GM19467 (cell line): ENCODE measurements around the gene DLL1.
"Not testable (repeated sequence)": the region's sequence is repeated elsewhere in the genome, so short reads cannot be mapped to it uniquely, and the experiment has no call there.

ENCODE experiments used
- ATAC-seq: cut with Tn5 transposase; IDR thresholded peaks from one replicate; pipeline ENCODE4 v1.9.1; 2021; ENCODE audit warnings: mild to moderate bottlenecking, moderate library complexity; ENCODE audit not compliant: unreplicated experiment

DLL1 gene

GRCh38 chr6:170269151-170269845, 21.6 kb downstream of the DLL1 start:
- no peak for ATAC-seq

DNA sequence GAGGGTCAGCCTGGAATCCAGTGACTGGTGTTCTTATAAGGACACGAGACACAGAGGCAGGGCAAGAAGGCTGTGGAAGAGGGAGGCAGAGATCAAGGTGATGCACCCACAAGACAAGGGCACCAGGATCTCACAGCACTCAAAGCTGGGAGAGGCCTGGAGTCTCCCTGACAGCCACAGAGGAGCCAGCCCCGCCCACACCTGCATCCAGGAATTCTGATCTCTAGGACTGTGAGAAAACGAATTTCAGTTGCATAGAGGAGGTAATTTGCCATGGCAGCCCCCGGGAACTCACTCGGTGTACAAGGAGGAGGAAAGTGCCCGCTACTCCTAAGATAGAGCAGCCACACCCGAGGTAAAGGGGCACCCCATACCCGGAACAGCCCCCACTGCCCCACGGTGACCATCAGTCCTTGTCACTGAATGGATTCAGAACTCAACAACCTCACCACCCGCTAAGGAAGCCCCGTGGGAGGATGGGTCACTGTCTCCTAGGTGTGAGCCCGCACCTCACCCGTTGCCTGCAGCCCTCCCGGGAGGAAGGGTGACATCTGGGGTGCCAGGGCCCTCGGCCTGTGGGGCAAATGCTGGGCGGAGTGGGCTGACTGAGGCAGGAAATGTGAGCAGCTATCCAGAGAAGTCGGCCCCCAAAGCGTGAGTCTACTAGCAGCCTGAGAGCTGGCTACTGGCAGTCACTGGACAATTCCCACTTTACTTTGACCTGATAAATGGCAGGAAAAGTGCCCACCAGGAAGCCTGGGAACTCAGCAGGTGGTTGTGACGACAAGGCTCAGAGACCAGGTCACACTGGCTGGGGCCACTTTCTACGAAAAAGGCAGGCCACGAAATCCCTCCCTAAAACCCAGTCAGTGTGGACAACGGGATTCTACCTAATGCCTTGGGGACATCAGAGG, 22.4 kb downstream of the DLL1 start:
- ATAC-seq, result no peak

DNA sequence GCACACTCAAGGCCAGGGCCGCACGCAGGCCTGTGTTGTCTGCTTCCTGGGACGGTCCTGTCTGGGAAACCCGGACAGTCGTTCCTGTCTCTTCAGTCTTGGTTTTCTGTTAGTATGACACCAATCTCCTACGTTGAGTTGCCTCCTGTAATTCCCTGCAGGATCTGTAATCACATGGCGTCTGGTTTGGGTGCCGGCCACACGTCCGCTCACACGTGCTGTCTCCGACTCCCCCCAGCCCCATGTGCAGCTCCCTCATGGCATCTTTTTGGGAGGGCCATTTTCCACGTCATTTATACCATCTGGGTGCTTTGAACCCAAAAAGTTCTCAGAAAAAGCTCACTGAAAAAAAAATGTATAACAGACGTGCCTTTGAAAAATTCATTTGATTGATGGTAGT, 23.2 kb downstream of the DLL1 start:
- ATAC-seq, result no peak

DNA sequence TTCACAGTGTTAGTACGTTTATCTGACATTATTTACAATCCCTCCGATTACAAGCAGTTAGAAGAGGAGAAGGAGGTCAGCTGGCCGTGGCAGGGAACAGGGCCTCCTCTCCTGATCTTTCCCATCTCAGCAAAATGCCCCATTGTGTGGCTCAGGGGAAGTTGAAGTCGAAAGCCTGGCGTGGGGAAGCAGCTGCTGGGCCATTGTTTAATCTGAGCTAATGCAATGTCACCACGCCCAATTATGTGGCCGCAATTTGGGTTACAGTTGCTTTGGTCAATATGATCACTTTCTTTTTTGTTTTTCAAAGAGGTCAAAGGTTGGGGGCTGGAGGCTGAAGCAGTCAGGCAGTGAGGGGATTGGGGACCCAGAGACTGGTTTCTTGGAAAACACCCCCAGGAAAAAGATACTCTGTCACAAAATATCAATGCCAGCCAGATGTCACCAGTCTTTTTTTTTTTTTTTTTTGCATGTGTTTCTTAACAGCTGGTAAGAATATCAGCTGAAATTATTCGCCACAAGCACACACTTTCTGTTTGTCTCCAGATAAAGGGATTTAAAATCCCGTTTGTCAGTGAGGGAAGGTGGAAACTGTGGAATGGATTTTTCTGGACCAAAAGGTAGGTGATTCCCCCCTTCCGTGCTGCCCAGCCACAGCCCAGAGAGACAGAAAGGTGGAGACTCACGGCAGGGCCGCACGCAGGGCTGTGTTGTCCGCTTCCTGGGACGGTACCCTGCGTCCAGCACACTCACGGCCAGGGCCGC, 24.6 kb downstream of the DLL1 start:
- no peak for ATAC-seq

DNA sequence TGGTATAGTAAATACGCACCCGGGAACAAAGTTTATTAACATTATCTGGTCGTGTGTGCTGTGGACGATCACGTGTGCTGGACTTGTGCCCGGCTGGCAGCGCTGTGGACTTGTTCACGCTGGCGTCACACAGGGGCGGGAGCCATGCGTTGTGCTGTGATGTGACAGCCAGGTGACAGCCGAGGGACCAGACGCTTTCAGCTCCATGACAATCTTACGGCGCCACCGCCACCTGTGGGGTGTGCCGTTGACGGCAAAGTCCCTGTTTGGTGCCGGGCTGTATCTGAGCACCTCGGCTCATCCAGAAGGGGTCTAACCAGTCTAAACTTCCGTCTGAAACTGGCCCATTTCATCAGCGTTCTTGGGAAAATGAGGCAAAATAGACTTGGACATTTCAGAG, 25.2 kb downstream of the DLL1 start:
- no peak for ATAC-seq

DNA sequence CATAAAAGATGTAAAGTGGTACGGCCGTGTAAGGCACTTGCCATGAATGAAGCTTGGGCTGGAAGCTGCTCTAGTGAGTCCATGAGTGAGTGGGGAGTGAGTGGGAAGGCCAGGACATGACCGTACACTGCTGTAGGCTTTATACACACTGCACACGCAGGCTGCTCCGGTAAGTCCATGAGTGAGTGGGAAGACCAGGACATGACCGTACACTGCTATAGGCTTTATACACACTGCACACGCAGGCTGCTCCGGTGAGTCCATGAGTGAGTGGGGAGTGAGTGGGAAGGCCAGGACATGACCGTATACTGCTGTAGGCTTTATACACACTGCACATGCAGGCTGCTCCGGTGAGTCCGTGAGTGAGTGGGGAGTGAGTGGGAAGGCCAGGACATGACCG, 26.2 kb downstream of the DLL1 start:
- not testable (repeated sequence) for ATAC-seq

DNA sequence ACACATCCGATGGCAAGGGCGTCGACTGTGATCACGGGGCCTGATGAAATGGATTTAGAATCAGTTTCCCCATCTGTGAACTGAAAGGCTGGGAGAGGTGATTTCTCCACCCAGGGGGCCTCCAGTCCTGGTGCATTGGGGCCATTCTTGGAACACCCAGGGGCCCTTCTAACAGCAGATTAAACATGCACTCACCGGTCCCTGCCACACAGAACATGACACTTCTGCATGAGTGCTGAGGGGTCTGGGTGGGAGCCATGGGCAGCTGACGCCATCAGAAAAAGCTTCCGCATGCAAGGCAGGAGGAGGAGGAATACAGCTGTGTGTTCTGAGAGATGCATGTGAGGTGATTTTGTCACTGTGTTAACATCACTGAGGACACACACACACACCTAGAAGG, 26.8 kb downstream of the DLL1 start:
- no peak for ATAC-seq

DNA sequence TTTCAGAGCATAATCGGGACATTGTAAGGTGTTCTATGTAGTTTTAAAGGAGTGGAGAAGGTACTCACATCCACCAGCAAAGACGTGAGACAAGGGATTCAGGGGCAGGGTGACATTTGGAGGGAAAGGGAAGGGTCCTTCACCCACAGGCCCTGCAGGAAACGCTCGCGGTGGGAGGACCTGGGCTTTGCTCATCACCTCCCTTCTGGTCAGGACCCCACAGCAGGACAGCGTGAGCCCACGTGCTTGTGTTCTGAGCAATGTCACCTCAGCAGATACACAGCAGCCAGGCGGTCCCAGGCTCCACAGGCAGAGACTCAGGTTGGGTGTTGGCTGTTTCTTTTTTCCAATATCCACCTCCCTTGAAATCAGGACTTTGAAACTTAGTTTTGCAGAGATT, 27.5 kb downstream of the DLL1 start:
- no peak for ATAC-seq

GRCh38 chr6:170262489-170263088, 28.3 kb downstream of the DLL1 start:
- no peak for ATAC-seq

- no peak for ATAC-seq
These were observed 29.0 kb downstream of the DLL1 start for GRCh38 chr6:170261643-170262488.

GRCh38 chr6:170260686-170261085, 30.2 kb downstream of the DLL1 start:
- no peak for ATAC-seq

GRCh38 chr6:170259278-170259677, 31.6 kb downstream of the DLL1 start:
- ATAC-seq, result no peak

- ATAC-seq, result no peak
These were observed 32.5 kb downstream of the DLL1 start for GRCh38 chr6:170258407-170258806.

GRCh38 chr6:170257376-170257775, 33.5 kb downstream of the DLL1 start:
- no peak for ATAC-seq

DNA sequence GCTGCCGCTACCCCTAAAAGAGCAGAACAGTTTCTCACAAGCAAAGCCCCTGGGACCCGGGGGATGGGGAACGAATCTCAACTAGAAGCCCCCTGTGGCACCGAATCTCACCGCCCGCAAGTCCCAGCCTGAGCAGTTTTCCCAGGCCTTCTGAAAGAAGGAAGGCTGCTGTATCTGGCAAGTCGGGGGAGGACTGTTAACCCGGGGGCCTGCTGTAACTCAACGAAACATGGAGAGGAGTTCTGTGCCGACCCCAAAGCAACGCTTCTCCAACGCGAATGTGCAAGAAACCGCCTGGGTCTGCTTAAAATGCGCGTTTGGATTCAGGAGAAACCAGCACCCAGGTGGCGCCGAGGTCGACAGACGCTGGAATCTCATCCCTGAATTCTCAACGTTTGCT, 34.2 kb downstream of the DLL1 start:
- no peak for ATAC-seq

GRCh38 chr6:170255426-170256125, 35.3 kb downstream of the DLL1 start:
- ATAC-seq, result no peak

DNA sequence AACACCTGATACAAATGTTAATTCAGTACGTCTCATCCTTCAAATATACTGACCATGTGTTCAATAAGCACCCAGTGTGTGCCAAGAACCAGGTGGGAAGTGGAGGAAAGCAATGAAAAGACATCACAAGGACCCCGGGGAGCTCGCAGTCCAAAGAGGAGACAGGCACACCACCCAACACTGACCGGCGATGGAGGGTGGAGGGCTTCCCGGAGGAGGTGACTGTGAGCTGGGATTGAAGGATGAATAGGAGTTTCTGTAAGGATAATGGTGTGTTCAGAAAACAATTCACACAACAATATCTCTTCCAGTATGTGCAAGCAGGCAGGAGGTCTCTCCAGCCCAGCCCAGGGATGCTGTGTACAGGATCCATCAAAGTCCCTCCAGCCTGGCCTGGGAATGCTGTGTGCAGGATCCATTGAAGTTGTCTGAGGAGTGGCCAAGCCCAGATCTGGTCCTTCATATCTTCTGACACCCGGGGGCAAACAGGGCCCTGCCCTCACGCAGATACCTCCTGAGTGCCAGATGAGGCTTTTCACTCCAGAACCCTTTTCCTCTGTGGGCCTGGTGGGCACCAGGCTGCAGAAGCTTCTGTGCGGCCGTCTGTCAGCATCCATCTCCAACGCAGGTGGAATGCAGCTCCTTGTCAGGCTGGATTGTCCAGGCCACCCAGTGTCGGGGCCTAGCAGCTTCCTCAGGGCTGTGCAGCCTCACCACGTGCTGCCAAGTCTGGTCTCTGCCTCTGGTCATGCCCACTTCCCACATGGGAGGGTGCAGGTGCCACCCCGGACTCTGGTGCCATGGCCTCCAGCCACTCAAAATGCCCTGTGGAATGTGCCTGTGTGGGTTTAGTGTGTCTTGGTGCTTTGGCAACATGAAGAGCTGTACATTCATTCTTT, 36.3 kb downstream of the DLL1 start:
- no peak for ATAC-seq

DNA sequence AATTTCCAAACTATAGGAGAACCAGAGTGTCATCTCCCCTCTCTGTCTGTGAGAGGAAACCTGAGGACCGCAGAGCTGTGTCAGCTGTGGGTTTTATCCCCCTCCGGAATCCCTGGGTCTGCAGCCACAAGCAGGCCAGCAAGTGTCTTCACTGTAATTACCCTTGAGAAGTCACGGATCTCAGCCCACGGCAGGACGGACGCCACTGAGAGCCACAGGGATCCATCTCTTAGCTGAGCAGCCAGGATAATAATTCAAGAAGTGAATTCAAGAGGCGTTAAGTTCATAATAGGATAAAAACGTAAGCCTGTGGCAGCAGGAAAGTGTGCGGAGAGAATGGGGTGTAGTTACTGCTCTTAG, 37.0 kb downstream of the DLL1 start:
- no peak for ATAC-seq
